NK-92 treated with Interleukin-12 subunit alpha and Interleukin-12 subunit beta, amount 100 ng/mL, for 24 hours (cell line): ENCODE measurements around the gene PAX4.

Source experiments
- DNase-seq: peaks from one replicate; lab custom pipeline; 2025; lab: John Stamatoyannopoulos, UW

Gene PAX4

DNA sequence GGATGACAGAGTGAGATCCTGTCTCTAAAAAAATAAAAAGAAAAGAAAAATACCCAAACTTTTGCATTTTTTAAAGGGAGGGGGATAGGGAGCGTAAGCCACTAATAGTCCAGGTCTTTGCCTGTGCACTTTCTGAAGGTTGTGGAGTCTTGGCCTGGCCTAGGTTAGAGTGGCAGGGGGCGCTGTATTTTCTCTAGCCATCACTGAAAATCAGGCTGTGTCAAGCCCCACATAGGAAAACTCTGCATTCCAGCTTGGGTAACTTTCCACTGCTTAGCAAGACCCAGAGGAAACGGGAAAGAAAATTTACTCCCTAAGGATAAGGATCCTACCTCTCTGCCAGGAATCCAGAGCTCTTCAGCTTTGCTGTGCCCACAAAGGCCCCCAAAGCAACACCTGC, 10.5 kb upstream of the PAX4 start:
- no peak for DNase-seq

DNA sequence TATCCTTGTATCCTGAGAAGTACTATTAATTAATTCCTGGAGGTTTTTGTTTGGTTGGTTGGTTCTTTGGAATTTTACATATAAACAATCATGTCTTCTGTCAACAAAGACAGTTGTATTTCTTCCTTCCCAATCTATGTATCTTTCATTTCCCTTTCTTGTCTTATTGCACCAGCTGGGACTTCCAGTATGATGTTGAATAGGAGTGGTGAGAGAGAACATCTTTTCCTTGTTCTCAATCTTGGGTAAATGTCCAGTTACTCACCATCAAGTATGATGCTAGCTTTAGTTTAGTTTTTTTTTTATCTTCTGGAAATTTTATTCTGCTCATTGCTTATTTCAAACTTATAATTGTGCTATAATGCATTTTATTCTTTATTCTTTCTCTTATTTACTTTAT, 7.4 kb upstream of the PAX4 start:
- DNase-seq: no peak

DNA sequence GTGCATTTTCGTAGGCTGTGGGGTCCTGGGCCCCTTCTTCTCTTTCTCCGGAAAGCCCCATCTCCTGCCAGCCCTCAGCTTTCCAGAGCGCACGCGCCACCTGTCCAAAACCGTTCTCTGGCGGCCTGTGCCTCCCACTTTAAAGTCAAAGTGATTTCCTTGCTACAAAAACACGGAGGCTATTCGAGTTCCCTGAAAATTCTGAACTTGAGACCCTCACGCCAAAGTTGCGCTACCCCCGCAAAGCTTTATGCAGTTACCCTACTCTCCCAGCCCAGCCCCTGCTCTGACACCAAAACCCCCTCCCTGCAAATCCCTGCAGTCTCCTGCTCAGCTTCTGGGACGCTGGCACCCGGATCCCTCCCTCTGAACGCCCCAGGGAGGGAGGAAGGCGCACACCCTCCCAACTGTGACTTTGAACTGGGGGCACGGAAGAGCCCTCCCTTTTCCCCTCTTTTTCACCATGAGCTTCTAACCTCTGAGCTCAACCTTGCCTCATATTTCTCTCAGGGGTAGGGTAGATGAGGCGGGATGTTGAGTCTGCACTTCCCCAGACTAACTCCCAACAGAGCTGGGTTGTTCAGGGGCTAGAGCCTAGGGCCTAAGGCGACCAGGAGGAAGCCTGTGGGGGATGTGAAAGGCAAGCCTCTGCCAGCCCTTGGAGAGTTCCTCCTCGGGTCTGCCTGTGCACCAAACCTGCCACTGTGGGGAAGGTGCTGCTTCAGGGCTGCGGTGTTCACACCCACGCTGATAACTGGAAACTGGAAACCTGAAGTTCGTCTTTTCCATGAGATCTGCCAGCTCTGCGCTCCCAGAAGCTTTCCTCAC, 2.7 kb upstream of the PAX4 start:
- DNase-seq: no peak

DNA sequence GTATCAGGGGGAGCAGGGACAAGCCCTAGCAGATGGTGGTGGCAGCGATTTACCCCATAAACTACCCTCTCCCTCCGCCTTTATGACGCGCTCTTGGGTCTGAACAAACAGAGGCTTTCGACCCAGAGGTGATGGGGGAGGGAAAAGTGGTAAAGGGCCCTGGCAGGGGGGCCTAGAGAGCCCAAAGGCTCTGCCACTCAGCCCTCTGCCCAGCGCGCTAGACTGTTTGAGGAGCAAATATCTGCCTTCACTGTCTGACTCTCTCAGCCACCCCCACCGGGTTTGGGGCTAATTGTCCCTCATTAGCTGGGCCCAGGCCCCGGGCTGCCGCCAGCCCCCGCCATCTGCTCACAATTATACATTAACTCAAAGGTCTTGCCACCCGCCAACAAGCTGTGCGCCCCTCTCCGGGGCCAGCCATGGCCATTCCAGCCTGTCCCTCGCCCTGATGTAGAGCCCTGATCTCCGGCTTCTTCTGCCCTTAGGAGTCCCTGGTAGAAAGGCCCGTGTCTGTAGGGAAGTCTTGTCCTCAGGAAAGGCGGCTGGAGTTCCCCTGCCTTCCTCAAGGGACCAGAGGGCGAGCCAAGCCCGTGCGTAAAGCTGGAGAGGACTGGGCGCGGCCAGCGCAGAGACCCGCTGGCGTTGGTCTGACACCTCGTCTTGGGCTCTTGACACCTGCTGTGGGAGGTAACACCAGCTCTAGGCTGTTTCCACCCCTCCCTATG, 1.9 kb upstream of the PAX4 start:
- no peak for DNase-seq

DNA sequence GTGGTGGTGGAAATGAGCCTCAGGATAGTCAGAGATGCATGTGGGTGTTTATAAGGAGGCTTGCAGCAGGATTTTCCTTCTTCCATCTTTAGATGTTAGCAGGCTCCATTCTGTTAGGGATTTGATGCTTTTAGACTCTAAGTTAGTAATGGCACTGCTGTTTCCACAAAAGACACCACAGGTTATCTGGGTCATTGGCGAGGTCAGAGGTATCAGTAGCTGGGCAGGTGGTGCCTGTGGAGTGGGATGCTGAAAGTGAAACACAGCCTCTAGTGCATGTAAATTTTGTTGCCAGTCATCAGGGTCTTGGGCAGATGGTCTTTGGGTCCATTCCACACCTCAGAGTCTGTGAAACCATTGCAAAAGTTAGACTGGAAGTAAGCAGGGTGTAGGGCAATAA, 833 bp upstream of the PAX4 start:
- no peak for DNase-seq

DNA sequence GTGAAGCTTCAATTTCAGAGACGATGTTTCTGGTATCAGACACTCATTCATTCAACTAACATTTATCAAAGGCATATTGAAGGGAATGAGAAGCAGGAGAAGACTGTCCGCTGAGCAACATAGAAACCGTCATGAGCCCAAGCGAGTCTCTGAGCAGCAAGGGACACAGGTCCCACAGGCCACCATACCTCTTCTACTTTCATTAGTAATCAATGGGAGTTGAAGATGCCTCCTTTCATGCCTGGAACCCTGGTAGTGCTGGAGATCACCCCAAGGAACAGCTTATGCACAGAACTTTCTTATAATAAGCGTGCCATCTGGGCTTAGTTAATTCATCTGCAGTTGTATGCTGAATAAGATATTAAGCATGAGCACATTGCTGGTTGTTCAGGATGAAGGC, 1.2 kb downstream of the PAX4 start:
- DNase-seq: no peak

DNA sequence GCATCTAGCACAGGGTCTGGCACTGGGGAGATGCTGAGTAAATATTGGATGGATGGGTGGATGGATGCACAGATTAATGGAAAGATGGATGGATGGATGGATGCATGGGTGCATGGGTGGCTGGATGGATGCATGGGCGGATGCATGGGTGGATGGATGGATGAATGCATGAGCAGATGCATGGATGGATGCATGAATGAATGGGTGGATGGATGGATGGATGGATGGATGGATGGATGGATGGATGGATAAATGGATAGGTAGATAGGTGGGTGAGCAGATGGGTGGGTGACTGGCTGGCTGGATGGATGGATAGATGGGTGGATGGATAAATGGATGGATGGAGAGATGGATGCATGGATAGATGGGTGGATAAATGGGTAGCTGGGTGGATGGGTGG, 5.7 kb downstream of the PAX4 start:
- no peak for DNase-seq

DNA sequence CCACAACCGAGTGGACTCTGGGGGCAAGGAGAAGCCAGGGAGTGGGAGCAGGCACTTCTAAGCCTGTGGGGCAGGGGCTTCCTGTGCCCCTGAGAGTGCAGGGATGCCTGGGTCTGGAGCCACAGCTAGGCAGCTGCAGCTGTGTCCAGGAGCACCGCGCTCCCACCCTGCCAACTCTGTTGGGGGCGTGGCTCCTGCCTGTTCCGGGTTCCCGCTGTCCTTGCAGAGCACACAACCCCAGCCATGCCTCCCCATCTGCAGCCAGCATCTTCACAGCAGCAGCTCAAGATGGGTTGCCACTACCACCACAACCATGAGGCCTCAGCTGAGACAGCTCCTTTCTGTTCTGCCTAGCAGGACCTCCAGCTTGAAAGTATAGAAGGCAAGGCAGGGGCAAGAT, 8.6 kb downstream of the PAX4 start:
- no peak for DNase-seq

DNA sequence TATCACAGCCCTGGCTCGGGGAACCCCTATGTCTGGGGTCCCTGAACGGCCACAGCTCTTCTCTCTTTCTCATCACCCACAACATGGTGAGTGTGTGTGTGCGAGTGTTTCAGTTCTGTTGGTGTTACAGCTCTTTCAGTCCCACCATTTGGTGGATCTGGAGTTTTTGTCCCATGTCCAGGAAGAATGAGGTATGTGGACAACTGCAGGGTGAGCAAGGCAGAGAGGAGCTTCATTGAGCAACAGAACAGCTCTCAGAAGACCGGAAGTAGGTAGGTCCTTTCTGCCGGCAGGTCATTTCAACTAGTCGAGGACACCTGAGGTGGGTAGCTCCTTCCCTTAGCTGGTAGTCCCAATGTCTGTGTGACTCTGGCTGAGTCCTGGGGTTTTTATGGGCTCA, 9.5 kb downstream of the PAX4 start:
- no peak for DNase-seq

DNA sequence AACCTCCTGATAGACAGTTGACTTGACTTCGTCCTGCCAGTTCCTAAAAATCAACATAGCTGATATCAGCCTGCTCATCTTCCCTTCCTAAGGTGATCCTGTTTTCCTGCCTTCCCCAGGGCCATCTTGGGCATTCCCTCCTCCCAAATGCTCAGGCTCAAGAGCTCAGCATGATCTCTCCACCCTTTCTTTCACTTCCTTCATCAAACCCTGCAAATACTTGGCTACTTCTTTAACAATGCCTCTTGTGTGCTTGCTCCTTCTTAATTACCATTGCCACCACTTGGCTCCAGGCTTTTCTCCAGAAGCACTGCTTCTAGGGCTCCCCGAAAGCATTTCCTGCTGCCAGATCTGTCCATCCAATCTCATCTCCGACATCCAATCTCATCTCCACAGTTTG, 17.1 kb downstream of the PAX4 start:
- no peak for DNase-seq

DNA sequence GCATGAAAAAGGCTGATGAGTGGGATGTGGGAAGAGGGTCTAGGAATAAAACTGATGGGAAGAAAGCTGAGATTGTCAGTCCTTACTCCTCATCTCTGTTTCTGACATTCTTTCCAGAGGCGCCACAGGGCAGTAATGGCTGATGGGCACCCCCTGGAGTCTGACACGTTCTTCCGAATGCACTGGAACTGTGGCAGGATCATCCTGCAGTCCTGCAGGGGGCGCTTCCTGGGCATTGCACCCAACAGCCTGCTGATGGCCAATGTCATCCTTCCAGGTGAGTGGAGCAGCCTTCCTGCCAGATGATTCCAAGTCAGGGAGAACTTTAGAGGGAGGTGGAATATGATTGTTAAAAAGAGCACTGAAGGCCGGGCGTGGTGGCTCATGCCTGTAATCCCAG, 19.6 kb downstream of the PAX4 start:
- DNase-seq: no peak

DNA sequence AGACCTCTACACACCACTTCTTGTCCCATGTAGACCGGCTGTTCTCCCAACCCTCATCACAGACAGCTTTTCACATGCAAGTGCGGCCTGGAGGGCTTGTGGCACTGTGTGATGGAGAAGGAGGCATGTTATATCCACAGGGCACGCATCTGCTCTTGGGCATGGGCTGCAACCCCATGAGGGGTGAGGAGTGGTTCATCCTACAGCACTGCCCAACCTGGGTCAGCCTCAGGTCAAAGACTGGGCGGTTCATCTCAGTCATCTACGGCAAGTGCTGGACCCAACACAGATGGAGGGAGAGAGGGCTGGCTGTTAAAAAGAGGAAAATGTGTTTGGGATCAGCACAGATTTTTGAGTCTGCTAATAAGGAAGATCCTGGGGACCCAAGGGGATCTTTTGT, 22.2 kb downstream of the PAX4 start:
- DNase-seq: no peak

DNA sequence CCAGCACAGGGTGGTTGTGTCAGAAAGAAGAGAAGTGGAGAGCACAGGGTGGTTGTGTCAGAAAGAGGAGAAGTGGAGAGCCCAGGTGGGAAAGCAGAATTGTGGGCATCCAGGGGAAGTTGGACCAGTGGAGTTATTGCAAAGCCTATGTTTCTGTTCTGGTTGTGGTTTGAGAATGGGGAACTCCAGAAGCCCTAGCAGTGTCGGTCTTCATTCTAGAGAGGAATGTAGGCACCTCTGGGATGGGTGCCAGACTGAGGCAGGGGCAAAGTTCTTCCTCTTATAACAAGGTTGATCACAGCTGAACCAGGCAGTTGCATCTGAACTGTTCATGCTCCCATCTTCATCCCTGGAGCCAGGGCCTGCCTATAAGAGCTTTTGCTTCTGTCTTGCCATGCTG, 23.5 kb downstream of the PAX4 start:
- DNase-seq: no peak

DNA sequence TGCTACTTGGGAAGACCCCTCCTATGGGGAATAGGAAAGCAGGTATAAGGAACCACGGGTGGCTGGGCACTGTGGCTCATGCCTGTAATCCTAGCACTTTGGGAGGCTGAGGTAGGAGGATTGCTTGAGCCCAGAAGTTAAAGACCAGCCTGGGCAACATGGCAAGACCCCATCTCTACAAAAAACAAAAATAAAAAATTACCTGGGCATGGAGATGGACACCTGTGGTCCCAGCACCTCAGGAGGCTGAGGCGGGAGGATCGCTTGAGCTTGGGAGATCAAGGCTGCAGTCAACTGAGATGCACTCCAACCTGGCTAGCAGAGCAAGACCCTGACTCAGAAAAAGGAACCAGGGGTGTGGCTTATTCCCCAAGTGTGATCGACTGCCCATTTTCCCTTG, 25.4 kb downstream of the PAX4 start:
- no peak for DNase-seq

DNA sequence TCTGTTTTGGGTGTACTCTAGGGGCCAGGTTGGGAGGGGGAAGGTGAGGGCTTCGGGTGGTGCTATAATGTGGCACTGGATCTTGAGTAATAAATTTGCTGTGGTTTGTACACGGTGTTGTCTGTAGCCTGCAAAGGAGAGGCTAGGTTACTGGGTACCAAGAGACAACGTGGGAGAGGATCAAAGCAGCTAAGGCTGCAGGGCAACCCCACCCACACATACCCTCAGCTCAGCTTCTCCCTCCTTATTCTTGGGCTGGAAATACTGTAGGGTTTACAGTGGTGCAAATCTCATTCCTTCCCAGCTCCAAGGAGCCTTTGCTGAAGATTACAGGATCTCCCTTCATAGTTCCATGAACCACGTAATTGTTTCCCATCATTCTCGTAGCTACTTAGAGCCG, 26.4 kb downstream of the PAX4 start:
- no peak for DNase-seq

DNA sequence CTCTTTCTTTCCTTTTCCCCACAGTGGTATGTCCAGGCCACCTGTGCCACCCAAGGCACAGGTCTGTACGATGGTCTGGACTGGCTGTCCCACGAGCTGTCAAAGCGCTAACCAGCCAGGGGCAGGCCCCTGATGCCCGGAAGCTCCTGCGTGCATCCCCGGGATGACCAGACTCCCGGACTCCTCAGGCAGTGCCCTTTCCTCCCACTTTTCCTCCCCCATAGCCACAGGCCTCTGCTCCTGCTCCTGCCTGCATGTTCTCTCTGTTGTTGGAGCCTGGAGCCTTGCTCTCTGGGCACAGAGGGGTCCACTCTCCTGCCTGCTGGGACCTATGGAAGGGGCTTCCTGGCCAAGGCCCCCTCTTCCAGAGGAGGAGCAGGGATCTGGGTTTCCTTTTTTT, 26.8 kb downstream of the PAX4 start:
- no peak for DNase-seq

DNA sequence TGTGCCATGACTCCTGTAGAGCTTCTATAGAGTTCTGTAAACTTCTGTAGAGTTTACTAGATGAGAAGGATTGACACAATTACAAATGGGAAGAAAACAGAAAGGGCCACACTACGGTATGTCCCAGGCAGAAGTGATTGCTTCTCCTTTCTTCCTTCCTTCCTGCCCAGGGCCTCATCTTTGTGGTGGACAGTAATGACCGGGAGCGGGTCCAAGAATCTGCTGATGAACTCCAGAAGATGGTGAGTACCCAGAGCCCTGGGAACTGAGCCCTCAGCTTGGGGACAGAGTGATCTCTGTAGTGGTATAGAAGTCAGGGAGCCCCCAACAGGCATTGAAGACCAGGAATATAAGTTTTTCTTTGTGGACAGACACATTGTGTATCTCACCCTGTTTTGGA, 28.0 kb downstream of the PAX4 start:
- no peak for DNase-seq

DNA sequence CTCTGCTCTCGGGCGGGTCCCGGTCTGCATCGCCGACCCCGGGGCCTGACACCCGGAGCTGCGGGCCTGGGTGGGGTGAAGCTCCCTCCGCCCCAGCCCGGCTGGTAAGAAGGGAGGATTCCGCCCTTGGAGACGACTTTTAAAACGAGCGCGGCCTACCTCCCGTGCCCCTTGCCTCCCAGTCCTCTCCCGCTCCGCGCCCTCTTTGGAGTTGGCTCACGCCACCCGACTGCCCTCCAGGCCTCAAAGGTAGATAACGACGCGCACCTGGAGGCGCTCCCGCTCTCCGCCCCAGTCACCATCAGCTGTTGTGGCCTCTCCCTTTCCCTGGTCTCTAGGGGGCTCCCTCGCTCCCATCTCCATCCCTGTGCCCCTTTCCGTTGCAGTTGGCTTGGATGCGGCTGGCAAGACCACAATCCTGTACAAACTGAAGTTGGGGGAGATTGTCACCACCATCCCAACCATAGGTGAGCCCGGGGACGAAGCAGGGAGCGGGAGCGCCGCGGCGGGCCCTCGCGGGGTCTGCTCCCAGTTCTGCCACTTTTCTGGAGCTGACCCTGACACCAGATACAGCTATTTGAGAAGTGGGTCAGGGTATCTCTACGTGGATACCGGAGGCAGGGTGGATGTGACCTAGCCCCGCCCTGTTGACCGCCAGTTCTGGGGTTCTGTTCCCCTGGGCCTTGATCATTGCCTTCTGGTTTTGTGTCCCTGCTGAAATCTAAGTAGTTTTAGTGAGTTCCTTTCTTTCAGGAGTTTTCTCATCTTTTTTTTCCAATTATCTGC, 29.1 kb downstream of the PAX4 start:
- DNase-seq: peak; percentile 9

DNA sequence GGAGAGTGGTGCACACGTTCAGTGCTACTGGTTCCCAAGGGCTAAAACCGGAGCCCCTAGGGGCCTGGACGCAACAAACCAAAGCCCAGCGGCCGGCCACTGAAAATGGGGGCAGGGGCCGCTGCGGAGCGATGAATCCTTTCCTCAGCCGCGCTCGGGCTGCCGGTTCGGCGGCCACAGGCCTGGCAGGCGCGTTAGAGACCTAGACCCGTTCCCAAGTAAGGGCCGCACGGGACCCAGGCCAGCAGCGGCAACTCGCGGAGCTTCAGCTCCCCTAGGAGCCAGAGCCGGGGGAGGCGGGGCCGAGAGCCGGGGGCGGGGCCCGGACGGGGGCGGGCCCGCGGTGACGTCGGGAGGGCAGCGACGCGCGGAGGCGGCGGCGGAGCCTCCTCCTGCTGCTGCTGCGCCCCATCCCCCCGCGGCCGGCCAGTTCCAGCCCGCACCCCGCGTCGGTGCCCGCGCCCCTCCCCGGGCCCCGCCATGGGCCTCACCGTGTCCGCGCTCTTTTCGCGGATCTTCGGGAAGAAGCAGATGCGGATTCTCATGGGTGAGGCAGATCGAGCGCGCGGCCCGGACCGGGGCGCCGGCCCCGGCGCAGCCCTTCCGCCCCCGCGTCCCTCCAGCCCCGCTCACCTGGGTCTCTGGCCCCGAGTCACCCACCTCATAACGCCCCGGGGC, 29.8 kb downstream of the PAX4 start, which contains the start of gene ARF5:
ARF5 (plus strand) TSS at position 393 of the 678 bp plus-strand sequence; CDS start at position 481, 88 bp downstream.
- peak; percentile 65 for DNase-seq

DNA sequence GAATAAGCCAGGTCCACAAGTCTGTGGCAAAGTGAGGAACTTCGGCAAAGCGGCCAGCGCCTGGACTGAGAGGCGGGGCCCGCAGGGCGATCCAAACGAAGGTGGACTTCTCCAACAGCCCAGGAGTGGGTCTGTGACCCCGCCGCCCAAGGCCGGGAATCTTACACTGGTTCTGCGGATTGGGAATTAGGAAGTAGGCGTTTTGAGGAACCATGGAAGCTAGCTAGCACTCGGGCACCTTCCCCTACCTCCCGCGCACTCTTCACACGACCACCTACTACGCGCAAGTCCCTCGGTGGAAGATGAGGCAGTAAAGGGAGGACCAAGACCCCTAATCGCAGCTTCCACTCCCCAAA, 30.3 kb downstream of the PAX4 start:
- DNase-seq: no peak

DNA sequence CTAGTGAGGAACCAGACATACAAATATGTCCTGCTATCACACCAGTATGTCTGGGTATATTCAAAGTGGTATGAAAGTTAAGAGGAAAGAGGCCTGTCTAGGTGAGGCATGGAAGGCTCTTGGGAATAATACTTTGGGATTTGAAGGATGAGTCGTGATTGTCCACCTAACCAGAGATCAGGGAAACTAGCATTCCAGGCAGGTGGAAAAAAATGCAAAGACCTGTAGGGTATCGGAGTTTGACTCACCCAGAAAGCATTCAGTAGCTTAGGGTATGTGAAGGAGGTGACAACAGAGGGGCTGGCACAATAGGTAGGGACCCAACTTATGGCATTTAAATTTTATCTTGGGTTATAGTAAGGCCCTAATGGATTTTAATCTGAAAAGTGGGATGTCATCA, 31.6 kb downstream of the PAX4 start:
- DNase-seq: no peak
